Activated CD4-positive, alpha-beta T cell treated with anti-CD3 and anti-CD28 coated beads, Interleukin-2, amount 50 U/mL, for 16 hours (primary cell): ENCODE results near the gene SNX18.
"Not testable (repeated sequence)": the region's sequence is repeated elsewhere in the genome, so short reads cannot be mapped to it uniquely, and the experiment has no call there.

Experiments used
- DNase-seq: peaks from one replicate; pipeline ENCODE4 v3.0.0-alpha.2; 2020

Gene SNX18

DNA sequence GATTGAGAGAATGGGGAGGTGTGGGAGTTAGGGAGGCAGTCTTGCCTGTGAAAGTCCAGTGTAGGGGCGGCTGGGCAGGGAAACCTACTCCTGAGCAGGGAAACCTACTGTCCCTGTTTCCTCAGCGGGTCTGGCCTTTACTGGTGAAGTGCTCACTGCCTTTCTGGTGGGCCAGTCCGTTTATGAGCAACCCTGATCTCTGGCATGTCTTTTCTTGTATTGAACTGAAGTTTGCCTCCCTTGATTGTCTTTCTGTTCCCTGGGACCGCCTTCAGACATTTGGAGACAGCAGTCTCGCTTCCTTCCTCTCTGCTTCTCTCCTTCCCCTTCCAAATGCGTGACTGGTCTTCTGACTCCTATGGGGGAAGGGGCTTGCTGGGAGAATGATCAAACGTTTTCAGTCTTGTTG is 2.9 kb downstream of the SNX18 start:
- DNase-seq: no peak

DNA sequence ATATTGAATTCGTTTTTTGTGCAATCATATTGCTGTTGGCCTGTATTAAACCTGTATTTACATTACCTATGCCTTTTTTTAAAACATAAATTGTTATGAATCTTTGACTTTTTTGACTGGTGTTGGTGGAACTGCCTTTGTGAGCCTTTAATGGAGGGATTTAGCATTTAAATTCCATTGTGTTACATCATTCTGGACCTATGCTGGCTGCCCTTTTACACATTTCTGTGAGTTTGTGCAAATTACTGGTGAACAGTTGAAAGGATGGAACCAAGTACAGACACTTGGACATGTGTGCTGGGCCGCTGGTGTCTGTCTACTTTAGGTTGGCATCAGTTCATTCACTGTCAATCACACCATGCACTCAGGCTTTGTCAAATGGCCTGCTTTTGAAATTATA is 3.4 kb downstream of the SNX18 start:
- DNase-seq: no peak

DNA sequence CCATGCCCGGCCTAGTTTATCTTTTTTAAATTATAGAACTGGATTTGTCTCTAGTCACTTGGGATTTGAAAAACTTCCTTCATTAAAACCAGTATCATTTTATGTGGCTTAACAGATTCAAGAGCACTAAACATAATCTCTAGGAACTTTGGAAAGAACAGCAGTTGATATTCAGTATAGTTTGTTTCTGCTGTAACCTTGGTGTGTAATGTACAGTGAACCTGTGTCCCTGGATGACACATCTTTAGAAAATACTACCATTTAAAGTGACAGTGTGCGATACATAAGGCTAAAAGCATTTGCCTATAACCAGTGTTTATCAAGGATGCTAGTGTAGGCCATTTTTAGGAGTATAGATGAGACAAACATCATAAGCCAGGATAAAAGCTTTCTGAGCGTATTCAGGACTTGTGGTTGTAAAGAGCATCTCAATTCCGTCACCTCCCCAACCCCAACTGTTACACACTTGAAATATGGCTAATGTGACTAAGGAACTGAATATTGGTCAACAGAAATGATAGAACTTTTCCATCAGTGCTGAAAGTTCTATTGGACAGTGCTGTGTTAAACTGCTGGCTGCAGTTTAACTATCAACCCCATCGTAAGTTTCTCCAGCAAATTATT is 4.4 kb downstream of the SNX18 start:
- no peak for DNase-seq

GRCh38 chr5:54523534-54523933 is 6.0 kb downstream of the SNX18 start:
- no peak for DNase-seq

- DNase-seq: no peak
These were observed 6.5 kb downstream of the SNX18 start for GRCh38 chr5:54524082-54524481.

DNA sequence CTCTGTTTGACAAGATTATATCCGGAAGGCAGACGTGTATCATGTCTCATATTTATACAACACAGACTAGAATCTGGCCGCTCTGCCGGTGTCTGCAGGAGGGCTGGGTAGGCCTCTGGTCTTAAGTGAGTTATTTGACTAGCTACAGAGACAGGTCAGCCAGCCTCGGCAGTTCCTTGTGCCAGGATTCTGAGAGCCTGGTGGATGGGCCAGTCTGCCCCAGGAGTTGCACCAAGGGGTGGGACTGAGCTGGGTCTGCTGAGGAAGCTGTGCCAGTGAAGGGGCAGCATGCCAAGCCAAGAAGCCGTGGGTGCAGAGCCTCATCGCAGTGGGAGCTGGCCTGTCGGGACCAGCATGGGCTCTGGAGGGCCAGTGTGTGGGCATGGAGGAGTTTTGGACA is 7.1 kb downstream of the SNX18 start:
- DNase-seq: no peak

GRCh38 chr5:54525261-54525660 is 7.7 kb downstream of the SNX18 start:
- DNase-seq: no peak

DNA sequence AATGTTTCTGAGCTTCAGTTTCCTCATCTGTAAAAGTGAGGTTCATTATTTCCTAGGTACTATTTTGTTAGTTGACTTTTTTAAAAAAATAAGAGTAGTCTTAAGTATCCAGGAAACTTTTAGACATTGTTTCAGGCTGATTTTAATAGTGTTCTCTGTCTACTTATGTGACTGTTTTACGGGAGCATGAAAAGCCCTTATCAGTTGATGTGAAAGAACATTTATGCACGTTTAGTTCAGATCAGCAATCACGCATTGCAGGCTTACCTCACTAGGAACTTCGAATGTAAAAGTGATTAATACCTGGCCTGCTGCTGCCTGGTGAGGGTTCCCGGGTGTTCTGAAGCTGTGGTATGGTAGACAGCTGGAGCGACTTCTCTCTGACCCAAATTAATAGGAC is 8.1 kb downstream of the SNX18 start:
- DNase-seq: no peak

GRCh38 chr5:54526604-54527288 is 9.2 kb downstream of the SNX18 start:
- DNase-seq: no peak

DNA sequence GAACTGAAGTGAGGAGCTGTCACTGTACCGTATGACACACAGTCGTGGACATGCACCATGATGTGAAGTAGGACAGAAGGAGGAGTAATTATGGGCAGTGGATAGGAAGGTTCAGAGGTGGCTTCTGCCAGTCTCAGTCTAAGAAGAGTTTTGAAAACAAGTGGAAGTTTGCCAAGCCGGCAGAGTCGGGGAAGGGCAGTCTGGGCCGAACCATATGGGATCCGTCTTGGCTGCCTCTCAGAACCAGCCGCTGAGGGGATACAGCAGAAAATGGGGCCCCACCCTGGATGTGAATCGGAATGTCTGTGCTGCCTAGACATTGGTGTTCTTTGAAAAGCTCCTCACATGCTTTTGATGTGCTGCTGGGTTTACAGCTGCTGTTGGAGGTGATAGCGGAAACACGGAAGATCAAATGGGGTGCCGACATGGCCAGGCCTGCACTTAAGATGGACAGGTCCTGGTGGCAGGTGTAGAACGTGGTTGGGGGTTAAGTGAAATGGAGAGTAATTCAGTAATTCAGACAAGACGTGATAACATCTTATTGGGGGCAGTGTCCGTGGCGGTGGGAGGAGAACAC is 11.2 kb downstream of the SNX18 start:
- DNase-seq: no peak

DNA sequence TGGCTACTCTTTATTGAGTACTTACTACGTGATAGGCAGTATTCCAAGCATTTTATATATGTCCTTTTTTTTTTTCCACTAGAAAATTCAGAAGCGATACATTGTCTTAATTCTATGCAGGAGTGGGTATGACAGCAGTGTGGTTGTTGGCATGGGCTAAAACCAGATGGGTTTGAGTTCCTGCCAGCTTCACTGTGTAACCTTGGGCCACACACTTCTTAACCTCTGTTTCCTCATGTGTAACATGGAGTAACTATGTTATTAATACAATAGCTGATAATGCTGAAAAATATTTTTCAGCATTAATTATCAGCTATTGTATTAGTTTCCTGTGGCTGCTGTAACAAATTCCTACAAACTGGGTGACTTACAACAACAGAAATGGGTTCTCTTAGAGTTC is 12.0 kb downstream of the SNX18 start:
- no peak for DNase-seq

DNA sequence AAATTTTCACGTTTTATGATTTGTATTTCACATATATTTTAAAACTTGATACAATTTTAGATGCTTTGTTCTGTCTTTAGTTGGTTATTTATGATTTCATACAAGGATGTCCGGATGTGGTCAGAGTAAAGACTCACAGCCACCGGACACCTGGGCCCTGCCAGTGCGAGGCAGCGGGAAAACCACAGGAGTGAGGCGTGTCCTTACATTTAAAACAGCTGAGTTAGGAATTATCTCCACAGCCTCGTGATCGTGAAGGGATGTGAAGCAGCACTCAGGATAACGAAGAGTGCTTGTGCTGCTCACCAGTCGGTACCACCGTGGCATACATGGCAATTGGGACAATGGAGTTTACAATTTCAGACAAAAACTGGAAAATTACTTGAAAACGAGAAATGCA is 14.0 kb downstream of the SNX18 start:
- DNase-seq: no peak

GRCh38 chr5:54533541-54534190 is 16.1 kb downstream of the SNX18 start:
- DNase-seq: no peak

- no peak for DNase-seq
These were observed 16.8 kb downstream of the SNX18 start for GRCh38 chr5:54534191-54535004.

DNA sequence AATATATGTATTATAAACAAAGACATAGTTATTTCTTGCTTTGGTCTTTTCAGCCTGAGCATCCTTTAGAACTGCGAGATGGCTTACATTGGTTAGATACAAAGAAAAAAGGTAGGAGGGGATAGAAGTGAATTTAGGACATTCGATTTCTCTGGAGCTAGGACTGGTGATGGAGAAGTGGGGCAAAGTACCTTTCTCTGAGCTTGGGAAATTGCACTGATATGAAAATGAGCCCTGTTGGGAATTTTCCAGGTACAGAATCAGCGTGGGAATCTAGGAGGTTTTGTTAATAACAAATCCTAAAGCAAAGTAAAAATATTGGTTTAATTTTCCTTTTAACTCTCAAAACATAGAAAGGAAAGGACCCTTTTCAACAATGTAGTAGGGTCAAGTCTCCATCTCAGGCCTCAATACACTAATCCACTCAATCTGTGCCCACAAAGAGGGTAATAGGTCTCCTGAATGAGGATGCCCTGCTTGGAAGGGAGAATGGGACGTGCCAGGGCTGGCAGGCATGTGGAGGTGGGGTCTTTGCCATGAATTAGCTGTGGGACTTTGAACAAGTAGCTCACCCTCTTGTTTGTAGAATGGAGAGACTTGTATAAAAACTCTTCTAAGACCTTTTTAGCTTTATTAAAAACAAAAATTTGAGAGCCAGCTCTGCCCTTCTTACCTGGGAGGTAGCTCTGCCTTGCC is 17.7 kb downstream of the SNX18 start:
- no peak for DNase-seq

GRCh38 chr5:54536375-54536774 is 18.8 kb downstream of the SNX18 start:
- DNase-seq: not testable (repeated sequence)

- DNase-seq: not testable (repeated sequence)
These were observed 19.3 kb downstream of the SNX18 start for GRCh38 chr5:54536861-54537260.

DNA sequence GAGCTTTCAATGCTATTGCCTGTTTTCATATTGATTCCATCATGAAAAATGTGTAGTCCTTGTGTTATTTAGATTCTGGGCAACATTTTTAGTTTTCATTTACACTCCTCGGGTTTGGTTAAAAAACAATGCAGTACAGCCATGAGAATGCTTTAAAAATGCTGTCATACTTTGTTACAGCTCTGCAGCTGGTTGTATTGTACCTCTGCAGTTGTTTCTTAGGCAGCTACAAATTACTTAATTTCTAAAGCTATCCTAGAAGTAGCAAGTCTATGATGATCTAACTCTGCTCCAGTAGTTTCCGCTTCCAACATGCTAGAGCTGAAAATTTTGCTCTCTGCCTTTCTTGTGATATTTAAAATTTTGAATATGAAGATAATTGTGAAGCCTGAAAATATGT is 20.2 kb downstream of the SNX18 start:
- DNase-seq: no peak

DNA sequence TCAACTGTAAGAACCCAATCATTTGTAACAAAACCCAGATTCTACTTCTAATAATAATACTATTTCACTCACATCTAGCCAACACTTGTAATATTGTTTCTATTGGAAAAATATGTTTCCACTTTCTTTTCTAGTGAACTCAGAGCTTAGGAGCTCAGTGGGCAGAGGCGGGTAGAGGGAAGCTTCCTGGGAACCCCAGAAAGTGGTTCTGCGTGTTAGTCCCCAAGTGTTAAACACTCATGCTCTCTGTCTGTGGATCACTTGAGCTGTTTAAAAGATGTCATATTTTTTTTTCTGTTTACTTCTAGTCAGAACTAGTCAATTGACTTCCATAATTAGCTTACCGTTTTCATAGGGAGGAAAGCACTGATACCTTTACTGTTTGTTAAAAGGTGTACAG is 20.6 kb downstream of the SNX18 start:
- DNase-seq: no peak

DNA sequence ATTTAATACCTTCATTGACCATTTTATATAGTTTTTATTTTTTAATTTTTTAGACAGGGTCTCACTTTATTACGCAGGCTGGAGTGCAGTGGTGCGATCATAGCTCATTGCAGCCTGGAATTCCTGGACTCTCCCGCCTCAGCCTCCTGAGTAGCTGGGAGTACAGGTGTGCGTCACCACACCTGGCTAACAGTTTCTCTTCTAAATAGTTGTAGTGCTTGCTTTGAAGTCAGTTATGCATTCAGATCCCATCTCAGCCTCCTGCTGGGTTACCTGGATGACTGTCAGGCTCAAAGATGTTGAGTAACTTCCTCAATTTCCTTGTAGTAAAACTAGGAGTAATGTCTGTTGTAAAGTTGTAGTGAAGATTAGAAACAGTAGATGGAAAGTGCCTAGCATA is 21.4 kb downstream of the SNX18 start:
- DNase-seq: no peak

- no peak for DNase-seq
These were observed 22.7 kb downstream of the SNX18 start for GRCh38 chr5:54540286-54540685.
